Measurements from ENCODE around the gene AGBL4. TPM values are rescaled to one million over a fixed set of nuclear protein-coding genes. Genes with fewer than 3 reads are reported as not detected.

Gene AGBL4
- total RNA-seq, 6 experiments from 2014 or later = 0.06 to 1.8 (median 0.93) TPM

DNA sequence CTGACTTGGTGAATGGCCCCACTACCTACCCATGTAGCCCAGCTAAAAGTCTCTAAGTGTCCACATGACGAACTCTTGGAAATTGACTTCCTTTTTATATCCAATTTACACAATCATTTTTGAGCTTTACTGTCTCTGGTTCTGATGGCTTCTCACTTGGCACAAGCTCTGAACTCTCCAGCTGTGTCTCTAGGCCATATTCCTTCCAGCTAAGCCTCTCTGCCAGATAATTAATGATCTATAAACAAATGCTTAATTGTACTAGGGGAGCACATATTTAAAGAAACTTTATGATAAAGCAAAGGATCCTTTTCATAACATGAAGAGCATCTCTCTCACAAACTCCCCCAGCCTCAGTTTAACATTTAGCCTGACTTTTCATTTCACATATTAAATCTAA, 1230.8 kb downstream of the AGBL4 start:
- DNase-seq (no peak), ATAC-seq (no peak)
- Histone ChIP-seq H3K4me1 (no peaks in the 10 kb centered on the region), H3K27ac (no peak overlapping the region), H3K9me3 (no peaks in the 10 kb centered on the region), H3K36me3 (no peaks in the 10 kb centered on the region), H3K4me3 (no peak overlapping the region), H3K27me3 (no peaks in the 10 kb centered on the region)
- TF ChIP-seq POLR2A (IDR thresholded peaks at IDR 0.05) (no peak), CTCF (IDR thresholded peaks at IDR 0.05) (no peak)
- WGBS (ENCODE audit: insufficient coverage, low coverage, low lambda C conversion rate, missing lambda C conversion rate) = 63% methylated on average over 1 of the region's 1 CpG
- intact Hi-C loops (cut with DNase I) = no loop called here

DNA sequence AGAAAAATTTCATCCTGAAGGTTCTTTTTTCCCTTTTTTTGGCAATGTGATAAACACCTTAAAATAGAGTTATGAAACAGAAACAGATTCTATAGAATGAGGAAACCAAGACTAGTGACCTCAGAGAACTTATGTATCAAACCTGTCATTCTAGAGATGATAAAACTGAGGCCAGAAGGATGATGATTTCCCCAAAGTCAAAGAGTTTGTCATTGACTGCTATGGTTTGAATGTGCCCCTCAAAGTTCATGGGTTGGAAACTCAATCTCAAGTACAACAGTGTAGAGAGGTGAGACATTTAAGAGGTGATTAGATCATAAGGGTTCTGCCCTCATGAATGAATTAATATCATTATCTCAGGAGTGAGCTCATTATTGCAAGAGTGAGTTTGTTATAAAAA, 1233.4 kb downstream of the AGBL4 start:
- ATAC-seq = no peak

DNA sequence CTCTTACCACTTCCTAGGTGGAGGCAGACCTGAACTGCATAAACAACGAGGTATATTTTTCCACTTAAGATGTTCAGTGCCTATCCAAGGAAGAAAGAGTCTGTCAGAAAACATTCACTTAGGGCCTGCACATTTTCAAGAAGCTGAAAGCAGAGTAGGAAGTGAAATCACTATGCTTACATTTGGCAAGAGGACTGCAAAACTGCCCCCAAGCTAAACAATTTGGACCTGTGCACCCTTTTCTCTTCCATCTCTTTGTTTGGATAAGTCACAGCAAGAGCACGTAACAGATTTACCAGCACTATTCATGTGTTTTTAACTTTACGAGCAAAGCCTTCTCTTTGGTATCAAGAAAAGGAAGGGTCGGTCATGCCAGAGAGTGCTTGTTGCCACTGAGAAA, 1233.9 kb downstream of the AGBL4 start:
- Histone ChIP-seq H3K36me3 (no peaks in the 10 kb centered on the region), H3K4me1 (no peaks in the 10 kb centered on the region), H3K27me3 (no peaks in the 10 kb centered on the region), H3K9me3 (no peaks in the 10 kb centered on the region), H3K27ac (no peak overlapping the region), H3K4me3 (no peak overlapping the region)
- DNase-seq (no peak), ATAC-seq (no peak)
- intact Hi-C loops (cut with DNase I) = no loop called here
- 38% methylated on average over 4 of the region's 4 CpGs for WGBS (ENCODE audit: insufficient coverage, low coverage, low lambda C conversion rate, missing lambda C conversion rate)
- TF ChIP-seq CTCF (IDR thresholded peaks at IDR 0.05) = no peak
- no peak for TF ChIP-seq POLR2A (IDR thresholded peaks at IDR 0.05)

More for the DNA sequence above, 1233.4 kb downstream of the AGBL4 start:
- intact Hi-C loops (cut with DNase I) = no loop called here
- Histone ChIP-seq H3K27ac (no peak overlapping the region), H3K9me3 (no peaks in the 10 kb centered on the region), H3K36me3 (no peaks in the 10 kb centered on the region), H3K4me3 (no peak overlapping the region), H3K4me1 (no peaks in the 10 kb centered on the region), H3K27me3 (no peaks in the 10 kb centered on the region)
- DNase-seq = no peak
- TF ChIP-seq CTCF (IDR thresholded peaks at IDR 0.05) (no peak), POLR2A (IDR thresholded peaks at IDR 0.05) (no peak)

GRCh38 chr1:48785869-48786268, 1237.9 kb downstream of the AGBL4 start:
- TF ChIP-seq POLR2A (IDR thresholded peaks at IDR 0.05) (no peak), CTCF (IDR thresholded peaks at IDR 0.05) (no peak)
- H3K4me3 ChIP-seq = no peak overlapping the region
- 75% methylated on average over 1 of the region's 1 CpG for WGBS (ENCODE audit: insufficient coverage, low coverage, low lambda C conversion rate, missing lambda C conversion rate)
- no peaks in the 10 kb centered on the region for H3K4me1 ChIP-seq
- intact Hi-C loops (cut with DNase I) = no loop called here
- H3K27ac ChIP-seq = no peak overlapping the region
- no peaks in the 10 kb centered on the region for H3K9me3 ChIP-seq
- ATAC-seq (no peak), DNase-seq (no peak)
- H3K27me3 ChIP-seq = no peaks in the 10 kb centered on the region
- no peaks in the 10 kb centered on the region for H3K36me3 ChIP-seq

GRCh38 chr1:48784301-48784700, 1239.5 kb downstream of the AGBL4 start:
- TF ChIP-seq CTCF (IDR thresholded peaks at IDR 0.05) = no peak
- no peak for TF ChIP-seq POLR2A (IDR thresholded peaks at IDR 0.05)
- ATAC-seq = no peak
- Histone ChIP-seq H3K36me3 (no peaks in the 10 kb centered on the region), H3K4me1 (no peaks in the 10 kb centered on the region), H3K9me3 (no peaks in the 10 kb centered on the region), H3K4me3 (no peak overlapping the region), H3K27ac (no peak overlapping the region), H3K27me3 (no peaks in the 10 kb centered on the region)
- WGBS (ENCODE audit: insufficient coverage, low coverage, low lambda C conversion rate, missing lambda C conversion rate) = 86% methylated on average over 2 of the region's 2 CpGs
- no peak for DNase-seq
- intact Hi-C loops (cut with DNase I) = no loop called here
